ENCODE results near the gene TBKBP1.

Gene TBKBP1

GRCh38 chr17:47735139-47735464 lies 41.1 kb downstream of the TBKBP1 start:
- H3K9ac ChIP-seq (ENCODE audit: low read length), result no peak overlapping the region
- H3K14ac ChIP-seq (ENCODE audit: low read length), result no peak overlapping the region
- WGBS (ENCODE audit: extremely low coverage, insufficient coverage, insufficient read length), result no CpG with 5 or more reads among the region's 3 CpGs
- no peak overlapping the region for H3K4me3 ChIP-seq (ENCODE audit: low read depth, low read length)
- H4K8ac ChIP-seq (ENCODE audit: low read depth, low read length), result no peak overlapping the region
- no peak overlapping the region for H3K4me2 ChIP-seq (ENCODE audit: low read length)
- H3K27me3 ChIP-seq (ENCODE audit: insufficient read depth, low read length), result peaks cover 37% of the 10 kb centered on the region
- no peak overlapping the region for H3K23ac ChIP-seq (ENCODE audit: low read length)
- no peaks in the 10 kb centered on the region for H3K79me1 ChIP-seq (ENCODE audit: low read length)
- H3K4me1 ChIP-seq (ENCODE audit: control insufficient read depth in 1 of 2, insufficient read depth in 2 of 2, low read length in 2 of 2), result no peaks in the 10 kb centered on the region
- H2BK5ac ChIP-seq (ENCODE audit: low read depth, low read length, poor library complexity), result no peak overlapping the region
- no peak overlapping the region for H2BK12ac ChIP-seq (ENCODE audit: low read length)
- no peak overlapping the region for H2BK120ac ChIP-seq (ENCODE audit: insufficient read depth, low read length, poor library complexity)
- H4K12ac ChIP-seq (ENCODE audit: low read depth, low read length), result no peak overlapping the region
- no peak for DNase-seq
- no peak overlapping the region for H2AFZ ChIP-seq (ENCODE audit: insufficient read depth, low read length, poor library complexity)
- no peaks in the 10 kb centered on the region for H3K79me2 ChIP-seq (ENCODE audit: control insufficient read depth, insufficient read depth, low read length, poor library complexity)
- no peak overlapping the region for H4K91ac ChIP-seq (ENCODE audit: low read depth, low read length)
- H3K36me3 ChIP-seq (ENCODE audit: control insufficient read depth in 1 of 2, insufficient read depth in 2 of 2, low read length in 2 of 2), result no peaks in the 10 kb centered on the region
- H3K18ac ChIP-seq (ENCODE audit: low read length), result no peak overlapping the region
- H2AK5ac ChIP-seq (ENCODE audit: low read length), result no peak overlapping the region
- no peak overlapping the region for H3K27ac ChIP-seq (ENCODE audit: low read depth, low read length)
- no peak overlapping the region for H3K4ac ChIP-seq (ENCODE audit: low read depth, low read length)
- H3K9me3 ChIP-seq (ENCODE audit: insufficient read depth, low read depth, low read length), result peaks cover 2% of the 10 kb centered on the region

GRCh38 chr17:47735536-47736011 lies 41.6 kb downstream of the TBKBP1 start:
- Histone ChIP-seq H2BK5ac (ENCODE audit: low read depth, low read length, poor library complexity) (no peak overlapping the region), H3K4me1 (ENCODE audit: control insufficient read depth in 1 of 2, insufficient read depth in 2 of 2, low read length in 2 of 2) (no peaks in the 10 kb centered on the region), H4K12ac (ENCODE audit: low read depth, low read length) (no peak overlapping the region), H3K79me1 (ENCODE audit: low read length) (no peaks in the 10 kb centered on the region), H4K91ac (ENCODE audit: low read depth, low read length) (no peak overlapping the region), H3K9ac (ENCODE audit: low read length) (no peak overlapping the region), H3K9me3 (ENCODE audit: insufficient read depth, low read depth, low read length) (peaks cover 2% of the 10 kb centered on the region), H3K23ac (ENCODE audit: low read length) (no peak overlapping the region), H3K14ac (ENCODE audit: low read length) (no peak overlapping the region), H3K27me3 (ENCODE audit: insufficient read depth, low read length) (peaks cover 37% of the 10 kb centered on the region), H2AFZ (ENCODE audit: insufficient read depth, low read length, poor library complexity) (no peak overlapping the region), H3K27ac (ENCODE audit: low read depth, low read length) (no peak overlapping the region), H3K4me2 (ENCODE audit: low read length) (no peak overlapping the region), H2BK120ac (ENCODE audit: insufficient read depth, low read length, poor library complexity) (no peak overlapping the region), H4K8ac (ENCODE audit: low read depth, low read length) (no peak overlapping the region), H3K4ac (ENCODE audit: low read depth, low read length) (no peak overlapping the region), H3K18ac (ENCODE audit: low read length) (no peak overlapping the region), H2BK12ac (ENCODE audit: low read length) (no peak overlapping the region), H3K79me2 (ENCODE audit: control insufficient read depth, insufficient read depth, low read length, poor library complexity) (no peaks in the 10 kb centered on the region), H3K4me3 (ENCODE audit: low read depth, low read length) (no peak overlapping the region), H2AK5ac (ENCODE audit: low read length) (no peak overlapping the region), H3K36me3 (ENCODE audit: control insufficient read depth in 1 of 2, insufficient read depth in 2 of 2, low read length in 2 of 2) (no peaks in the 10 kb centered on the region)
- no CpG with 5 or more reads among the region's 3 CpGs for WGBS (ENCODE audit: extremely low coverage, insufficient coverage, insufficient read length)
- no peak for DNase-seq

- Histone ChIP-seq H2AK5ac (ENCODE audit: low read length) (no peak overlapping the region), H2BK12ac (ENCODE audit: low read length) (no peak overlapping the region), H3K9me3 (ENCODE audit: insufficient read depth, low read depth, low read length) (peaks cover 2% of the 10 kb centered on the region), H3K79me2 (ENCODE audit: control insufficient read depth, insufficient read depth, low read length, poor library complexity) (no peaks in the 10 kb centered on the region), H3K14ac (ENCODE audit: low read length) (no peak overlapping the region), H2AFZ (ENCODE audit: insufficient read depth, low read length, poor library complexity) (no peak overlapping the region), H4K91ac (ENCODE audit: low read depth, low read length) (no peak overlapping the region), H4K8ac (ENCODE audit: low read depth, low read length) (no peak overlapping the region), H3K36me3 (ENCODE audit: control insufficient read depth in 1 of 2, insufficient read depth in 2 of 2, low read length in 2 of 2) (no peaks in the 10 kb centered on the region), H3K27ac (ENCODE audit: low read depth, low read length) (no peak overlapping the region), H3K23ac (ENCODE audit: low read length) (no peak overlapping the region), H2BK120ac (ENCODE audit: insufficient read depth, low read length, poor library complexity) (no peak overlapping the region), H3K27me3 (ENCODE audit: insufficient read depth, low read length) (peaks cover 33% of the 10 kb centered on the region), H3K9ac (ENCODE audit: low read length) (no peak overlapping the region), H2BK5ac (ENCODE audit: low read depth, low read length, poor library complexity) (no peak overlapping the region), H3K79me1 (ENCODE audit: low read length) (no peaks in the 10 kb centered on the region), H3K4ac (ENCODE audit: low read depth, low read length) (no peak overlapping the region), H3K4me3 (ENCODE audit: low read depth, low read length) (no peak overlapping the region), H3K4me2 (ENCODE audit: low read length) (no peak overlapping the region), H3K4me1 (ENCODE audit: control insufficient read depth in 1 of 2, insufficient read depth in 2 of 2, low read length in 2 of 2) (no peaks in the 10 kb centered on the region), H3K18ac (ENCODE audit: low read length) (no peak overlapping the region), H4K12ac (ENCODE audit: low read depth, low read length) (no peak overlapping the region)
- DNase-seq, result no peak
- no CpG with 5 or more reads among the region's 17 CpGs for WGBS (ENCODE audit: extremely low coverage, insufficient coverage, insufficient read length)
Measured at GRCh38 chr17:47736501-47737495, 42.8 kb downstream of the TBKBP1 start.

- H3K4me2 ChIP-seq (ENCODE audit: low read length), result no peak overlapping the region
- H3K27ac ChIP-seq (ENCODE audit: low read depth, low read length), result no peak overlapping the region
- H3K18ac ChIP-seq (ENCODE audit: low read length), result no peak overlapping the region
- H3K9ac ChIP-seq (ENCODE audit: low read length), result no peak overlapping the region
- no peak overlapping the region for H2BK5ac ChIP-seq (ENCODE audit: low read depth, low read length, poor library complexity)
- no peaks in the 10 kb centered on the region for H3K79me1 ChIP-seq (ENCODE audit: low read length)
- no peaks in the 10 kb centered on the region for H3K4me1 ChIP-seq (ENCODE audit: control insufficient read depth in 1 of 2, insufficient read depth in 2 of 2, low read length in 2 of 2)
- no peak overlapping the region for H2AK5ac ChIP-seq (ENCODE audit: low read length)
- no peak overlapping the region for H2BK120ac ChIP-seq (ENCODE audit: insufficient read depth, low read length, poor library complexity)
- no peak overlapping the region for H3K4me3 ChIP-seq (ENCODE audit: low read depth, low read length)
- H3K14ac ChIP-seq (ENCODE audit: low read length), result no peak overlapping the region
- H3K9me3 ChIP-seq (ENCODE audit: insufficient read depth, low read depth, low read length), result peaks cover 2% of the 10 kb centered on the region
- H2AFZ ChIP-seq (ENCODE audit: insufficient read depth, low read length, poor library complexity), result no peak overlapping the region
- no peak for DNase-seq
- H4K12ac ChIP-seq (ENCODE audit: low read depth, low read length), result no peak overlapping the region
- H3K27me3 ChIP-seq (ENCODE audit: insufficient read depth, low read length), result peaks cover 24% of the 10 kb centered on the region
- H3K4ac ChIP-seq (ENCODE audit: low read depth, low read length), result no peak overlapping the region
- no peak overlapping the region for H4K91ac ChIP-seq (ENCODE audit: low read depth, low read length)
- no peak overlapping the region for H2BK12ac ChIP-seq (ENCODE audit: low read length)
- H4K8ac ChIP-seq (ENCODE audit: low read depth, low read length), result no peak overlapping the region
- H3K23ac ChIP-seq (ENCODE audit: low read length), result no peak overlapping the region
- no peaks in the 10 kb centered on the region for H3K79me2 ChIP-seq (ENCODE audit: control insufficient read depth, insufficient read depth, low read length, poor library complexity)
- no CpG with 5 or more reads among the region's 7 CpGs for WGBS (ENCODE audit: extremely low coverage, insufficient coverage, insufficient read length)
- H3K36me3 ChIP-seq (ENCODE audit: control insufficient read depth in 1 of 2, insufficient read depth in 2 of 2, low read length in 2 of 2), result no peaks in the 10 kb centered on the region
Measured at GRCh38 chr17:47738178-47738577, 44.2 kb downstream of the TBKBP1 start.
